Stomach (tissue), 9 donors: Measurements from ENCODE around the gene TDRD7. TPM values are rescaled to one million over a fixed set of nuclear protein-coding genes. Genes with fewer than 3 reads are reported as not detected.

Source experiments
- DNase-seq, 2 donors: peaks; one replicate each; pipeline versions ENCODE4 v3.0.0 to v3.0.0-alpha.2; 2013 to 2019
- H3K27ac ChIP-seq, 5 donors: fragments of 200-600 bp in 4 of 5; sonication (generic) in 4 of 5; one replicate each; pipeline ENCODE4 v1.5.1; 2013 to 2019; ENCODE audit warnings: mild to moderate bottlenecking in 1 of 5, moderate library complexity in 1 of 5
- H3K27me3 ChIP-seq, 3 donors: fragments of 200-600 bp; sonication (generic); one replicate each; pipeline ENCODE4 v1.5.1; 2017 to 2019; ENCODE audit warnings: mixed run types in 1 of 3
- H3K36me3 ChIP-seq, 4 donors: fragments of 200-600 bp; sonication (generic); 1 replicate in 3 of 4; 2 replicates in 1 of 4; pipeline ENCODE4 v1.5.1; 2016 to 2019
- H3K4me1 ChIP-seq, 4 donors: fragments of 200-600 bp; sonication (generic); one replicate each; pipeline ENCODE4 v1.5.1; 2016 to 2019
- H3K4me3 ChIP-seq, 4 donors: fragments of 200-600 bp; sonication (generic) in 3 of 4; one replicate each; pipeline ENCODE4 v1.5.1; 2016 to 2019; ENCODE audit warnings: mild to moderate bottlenecking in 1 of 4
- H3K9me3 ChIP-seq, 4 donors: fragments of 200-600 bp; sonication (generic); one replicate each; pipeline ENCODE4 v1.5.1; 2016 to 2019
- CTCF ChIP-seq, 7 experiments: fragments of 450-650 bp in 4 of 7; fragments of 200-600 bp in 3 of 7; sonication (generic) in 3 of 7; IDR thresholded peaks; one replicate each; pipeline ENCODE4 v1.5.1; 2016 to 2019; ENCODE audit warnings: antibody characterized with exemption in 7 of 7, control low read depth in 2 of 7, mild to moderate bottlenecking in 1 of 7
- EP300 ChIP-seq: sonication (generic); formaldehyde crosslinking; IDR thresholded peaks from one replicate; pipeline ENCODE4 v1.6.1; 2017; ENCODE audit warnings: antibody characterized with exemption
- POLR2A ChIP-seq, 4 donors: fragments of 450-650 bp; IDR thresholded peaks; one replicate each; pipeline ENCODE4 v1.6.1; 2016; ENCODE audit warnings: antibody characterized with exemption in 4 of 4, control low read depth in 2 of 4, mild to moderate bottlenecking in 1 of 4, moderate library complexity in 1 of 4
- POLR2AphosphoS5 ChIP-seq, 3 donors: sonication (generic); formaldehyde crosslinking; IDR thresholded peaks; one replicate each; pipeline ENCODE4 v1.6.1; 2016; ENCODE audit warnings: antibody characterized with exemption in 3 of 3
- WGBS, 5 donors: extraction: QIAGEN DNeasy Blood & Tissue Kit in 3 of 5; methylation state at CpG; one replicate each; pipeline versions ENCODE4 v1.1.5 to v1.1.7; 2013 to 2018; 5-methylcytosine and 5-hydroxymethylcytosine counted together
- intact Hi-C: fragments of 100-400 bp; cut with DNase I; formaldehyde crosslinking; loops from one replicate; pipeline ENCODE4 v1.15.1; 2023; ENCODE audit warnings: low total_unique reads
- polyA plus RNA-seq, 3 donors: library from polyadenylated mRNA; stranded (reverse); fragments of 200-250 nt; gene quantifications; one replicate each; pipeline ENCODE4 v1.2.3, GENCODE V29; 2013
- total RNA-seq, 5 donors: library from RNA; depleted of rRNA; stranded (reverse); fragments of >200 nt; gene quantifications; one replicate each; pipeline versions ENCODE4 v1.1.0 to v1.2.3, GENCODE V29; 2014 to 2016
- donor health status: healthy with polysubstance abuse.
- donor health status: Bipolar disorder and iron deficiency.
- donor health status: healthy.

Gene TDRD7
- total and polyA plus RNA-seq, 8 donors: 4.7 to 20.1 (median 9.1) TPM

- peaks cover 0 to 86% (median 52%) of the 10 kb centered on the region in 4 donors for H3K36me3 ChIP-seq
- no peak for DNase-seq
- TF ChIP-seq POLR2AphosphoS5 (IDR thresholded peaks at IDR 0.05) (no peak), EP300 (no peak), POLR2A (IDR thresholded peaks at IDR 0.05) (no peak), CTCF (IDR thresholded peaks at IDR 0.05) (no peak)
- H3K4me3 ChIP-seq: no peak overlapping the region
- no peak overlapping the region for H3K27ac ChIP-seq
- H3K4me1 ChIP-seq: no peaks in the 10 kb centered on the region
- 72 to 94% (median 88%) methylated on average over 2 of the region's 2 CpGs for WGBS, 5 donors
- intact Hi-C loops: no loop called here
- no peaks in the 10 kb centered on the region for H3K9me3 ChIP-seq
- no peaks in the 10 kb centered on the region for H3K27me3 ChIP-seq
Measured at GRCh38 chr9:97374811-97375210, 37.1 kb upstream of the TDRD7 start.

GRCh38 chr9:97376902-97377301, 35.0 kb upstream of the TDRD7 start:
- no peak for DNase-seq
- no peak overlapping the region for H3K4me3 ChIP-seq
- no peak for TF ChIP-seq POLR2AphosphoS5 (IDR thresholded peaks at IDR 0.05)
- no peak for TF ChIP-seq EP300
- no peak for TF ChIP-seq CTCF (IDR thresholded peaks at IDR 0.05)
- TF ChIP-seq POLR2A (IDR thresholded peaks at IDR 0.05): no peak
- H3K27ac ChIP-seq: no peak overlapping the region
- 64 to 82% (median 76%) methylated on average over 6 of the region's 6 CpGs for WGBS, 5 donors
- intact Hi-C loops: no loop called here
- H3K9me3 ChIP-seq: no peaks in the 10 kb centered on the region
- H3K36me3 ChIP-seq: peaks cover 0 to 69% (median 49%) of the 10 kb centered on the region in 4 donors
- peaks cover 0 to 4% (median 0%) of the 10 kb centered on the region in 4 donors for H3K4me1 ChIP-seq
- no peaks in the 10 kb centered on the region for H3K27me3 ChIP-seq

GRCh38 chr9:97382099-97382718, 29.7 kb upstream of the TDRD7 start:
- DNase-seq: peak in 1 of 2 donors; percentile 53
- Histone ChIP-seq H3K27me3 (peaks cover 0 to 15% (median 2%) of the 10 kb centered on the region in 3 donors), H3K36me3 (peaks cover 0 to 19% (median 13%) of the 10 kb centered on the region in 4 donors), H3K4me1 (peaks cover 0 to 11% (median 10%) of the 10 kb centered on the region in 4 donors), H3K27ac (peak overlapping the region in 1 of 5 donors; percentile 51), H3K4me3 (no peak overlapping the region), H3K9me3 (no peaks in the 10 kb centered on the region)
- TF ChIP-seq POLR2AphosphoS5 (IDR thresholded peaks at IDR 0.05) (no peak), POLR2A (IDR thresholded peaks at IDR 0.05) (no peak), CTCF (IDR thresholded peaks at IDR 0.05) (no peak), EP300 (no peak)
- intact Hi-C loops: no loop called here
- WGBS, 5 donors: 25 to 60% (median 44%) methylated on average over 2 of the region's 2 CpGs

- peaks cover 0 to 39% (median 7%) of the 10 kb centered on the region in 3 donors for H3K27me3 ChIP-seq
- peak in 1 of 2 donors; percentile 17 for DNase-seq
- no peak overlapping the region for H3K27ac ChIP-seq
- TF ChIP-seq POLR2A (IDR thresholded peaks at IDR 0.05): no peak
- TF ChIP-seq CTCF (IDR thresholded peaks at IDR 0.05): no peak
- TF ChIP-seq EP300: no peak
- no peak for TF ChIP-seq POLR2AphosphoS5 (IDR thresholded peaks at IDR 0.05)
- H3K4me3 ChIP-seq: no peak overlapping the region
- 66 to 78% (median 76%) methylated on average over 5 of the region's 5 CpGs for WGBS, 5 donors
- H3K9me3 ChIP-seq: no peaks in the 10 kb centered on the region
- peaks cover 0 to 10% (median 3%) of the 10 kb centered on the region in 4 donors for H3K36me3 ChIP-seq
- intact Hi-C loops: no loop called here
- H3K4me1 ChIP-seq: peaks cover 0 to 18% (median 14%) of the 10 kb centered on the region in 4 donors
Measured at GRCh38 chr9:97384406-97385262, 27.3 kb upstream of the TDRD7 start.
